ENCODE data around the gene ANKS1B.

DNA sequence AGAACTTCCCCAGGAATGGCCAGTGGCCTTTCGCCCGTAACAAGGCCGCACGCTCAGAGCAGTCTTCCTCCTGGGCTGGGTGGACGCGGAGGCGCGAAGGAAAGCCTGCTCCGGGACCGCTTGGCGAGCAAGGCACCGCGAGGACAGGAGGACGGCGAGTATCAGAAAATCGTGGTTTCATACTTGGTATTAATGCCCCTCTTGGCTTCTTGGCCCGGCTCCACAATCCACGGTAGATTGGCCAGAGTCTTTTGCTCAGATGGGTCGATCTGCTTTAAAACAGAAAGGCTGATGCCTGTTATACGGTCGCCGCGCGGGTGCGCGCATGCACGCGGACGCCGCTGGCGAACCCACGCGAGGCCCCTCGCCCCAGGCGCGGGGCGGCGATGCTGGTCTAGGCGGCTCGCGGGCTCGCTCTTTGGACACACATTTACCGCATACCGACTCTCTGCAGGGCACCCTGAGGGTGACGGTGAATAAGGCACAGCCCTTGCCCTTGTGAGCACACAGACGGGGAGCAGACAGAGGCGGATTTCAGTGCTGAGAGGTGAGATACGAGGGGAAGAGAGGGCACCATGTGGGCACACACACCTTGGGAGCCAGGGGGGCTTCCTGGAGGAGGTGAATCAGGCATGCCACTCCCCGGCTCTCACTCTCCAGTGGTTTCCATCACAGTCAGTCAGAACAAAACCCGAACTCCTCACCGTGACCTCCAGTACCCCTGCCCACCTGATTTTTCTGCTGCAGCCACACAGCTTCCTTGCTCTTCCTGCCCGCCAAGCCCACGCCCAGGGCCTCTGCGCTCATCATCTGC lies 1239.0 kb downstream of the ANKS1B start:
- TF ChIP-seq RAD21 (IDR thresholded peaks at IDR 0.05; ENCODE audit: low read depth) (no peak), POLR2AphosphoS5 (IDR thresholded peaks at IDR 0.05; ENCODE audit: low read depth, low read length) (no peak), POLR2A (IDR thresholded peaks at IDR 0.05; ENCODE audit: borderline replicate concordance, extremely low read depth, insufficient read depth, insufficient read length) (no peak), EZH2 (IDR thresholded peaks at IDR 0.05) (no peak), EGR1 (IDR thresholded peaks at IDR 0.05; ENCODE audit: low read depth) (no peak), EZH2phosphoT487 (IDR thresholded peaks at IDR 0.05; ENCODE audit: borderline replicate concordance) (no peak), SP1 (IDR thresholded peaks at IDR 0.05; ENCODE audit: low read depth) (no peak), YY1 (IDR thresholded peaks at IDR 0.05; ENCODE audit: extremely low read depth, insufficient replicate concordance, low read depth, low read length) (no peak), CEBPB (IDR thresholded peaks at IDR 0.05; ENCODE audit: low read depth) (no peak), TCF7L2 (IDR thresholded peaks at IDR 0.05; ENCODE audit: borderline replicate concordance, extremely low read depth, insufficient read depth, insufficient read length) (no peak)
- TF ChIP-seq, protein P1, sequence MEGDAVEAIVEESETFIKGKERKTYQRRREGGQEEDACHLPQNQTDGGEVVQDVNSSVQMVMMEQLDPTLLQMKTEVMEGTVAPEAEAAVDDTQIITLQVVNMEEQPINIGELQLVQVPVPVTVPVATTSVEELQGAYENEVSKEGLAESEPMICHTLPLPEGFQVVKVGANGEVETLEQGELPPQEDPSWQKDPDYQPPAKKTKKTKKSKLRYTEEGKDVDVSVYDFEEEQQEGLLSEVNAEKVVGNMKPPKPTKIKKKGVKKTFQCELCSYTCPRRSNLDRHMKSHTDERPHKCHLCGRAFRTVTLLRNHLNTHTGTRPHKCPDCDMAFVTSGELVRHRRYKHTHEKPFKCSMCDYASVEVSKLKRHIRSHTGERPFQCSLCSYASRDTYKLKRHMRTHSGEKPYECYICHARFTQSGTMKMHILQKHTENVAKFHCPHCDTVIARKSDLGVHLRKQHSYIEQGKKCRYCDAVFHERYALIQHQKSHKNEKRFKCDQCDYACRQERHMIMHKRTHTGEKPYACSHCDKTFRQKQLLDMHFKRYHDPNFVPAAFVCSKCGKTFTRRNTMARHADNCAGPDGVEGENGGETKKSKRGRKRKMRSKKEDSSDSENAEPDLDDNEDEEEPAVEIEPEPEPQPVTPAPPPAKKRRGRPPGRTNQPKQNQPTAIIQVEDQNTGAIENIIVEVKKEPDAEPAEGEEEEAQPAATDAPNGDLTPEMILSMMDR (IDR thresholded peaks at IDR 0.05 in 2 of 3, conservative IDR thresholded peaks at IDR 0.05 in 1 of 3; ENCODE audit: borderline replicate concordance in 1 of 3, insufficient read depth in 1 of 3, low read depth in 2 of 3, low read length in 2 of 3) = no peak
- TF ChIP-seq, protein P2, sequence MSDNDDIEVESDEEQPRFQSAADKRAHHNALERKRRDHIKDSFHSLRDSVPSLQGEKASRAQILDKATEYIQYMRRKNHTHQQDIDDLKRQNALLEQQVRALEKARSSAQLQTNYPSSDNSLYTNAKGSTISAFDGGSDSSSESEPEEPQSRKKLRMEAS (IDR thresholded peaks at IDR 0.05) = no peak
- TF ChIP-seq, protein P3, sequence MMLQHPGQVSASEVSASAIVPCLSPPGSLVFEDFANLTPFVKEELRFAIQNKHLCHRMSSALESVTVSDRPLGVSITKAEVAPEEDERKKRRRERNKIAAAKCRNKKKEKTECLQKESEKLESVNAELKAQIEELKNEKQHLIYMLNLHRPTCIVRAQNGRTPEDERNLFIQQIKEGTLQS (IDR thresholded peaks at IDR 0.05) = no peak

Data from HCT116 (cell line).